AG10803 (cell line): Measurements from ENCODE around the gene PYGB.
"Not testable (repeated sequence)": the region's sequence is repeated elsewhere in the genome, so short reads cannot be mapped to it uniquely, and the experiment has no call there.

ENCODE experiments used
- DNase-seq: peaks from one replicate; pipeline ENCODE4 v3.0.0; 2010; ENCODE audit warnings: low read depth
- H3K4me3 ChIP-seq: 2 replicates; pipeline ENCODE4 v1.5.1; 2011; ENCODE audit warnings: mild to moderate bottlenecking, low read length, control low read depth
- CTCF ChIP-seq: conservative IDR thresholded peaks from 2 replicates; pipeline ENCODE4 v1.5.1; 2011; ENCODE audit warnings: mild to moderate bottlenecking, low read length, control low read depth, inconsistent platforms

PYGB gene

GRCh38 chr20:25309395-25310267 is 61.7 kb downstream of the PYGB start:
- H3K4me3 ChIP-seq, result peak overlapping the region; percentile 66
- DNase-seq, result peak; percentile 86
- TF ChIP-seq CTCF, result no peak

- peak; percentile 77 for TF ChIP-seq CTCF
- peak; percentile 88 for DNase-seq
- peak overlapping the region; percentile 66 for H3K4me3 ChIP-seq
Observed at GRCh38 chr20:25310268-25310920, 62.5 kb downstream of the PYGB start.

- H3K4me3 ChIP-seq, result peak overlapping the region; percentile 66
- TF ChIP-seq CTCF, result no peak
- DNase-seq, result peak; percentile 94
Observed at GRCh38 chr20:25310921-25311728, 63.2 kb downstream of the PYGB start.

- H3K4me3 ChIP-seq, DNase-seq: not testable (repeated sequence)
Observed at GRCh38 chr20:25312716-25313115, 64.8 kb downstream of the PYGB start.

- H3K4me3 ChIP-seq, result no peak overlapping the region
- no peak for DNase-seq
- no peak for TF ChIP-seq CTCF
Observed at GRCh38 chr20:25313593-25313992, 65.7 kb downstream of the PYGB start.

GRCh38 chr20:25314497-25315417 is 66.9 kb downstream of the PYGB start:
- TF ChIP-seq CTCF, result no peak
- H3K4me3 ChIP-seq, result no peak overlapping the region
- no peak for DNase-seq
